ENCODE measurements around the gene DDX59. TPM values are rescaled to one million over a fixed set of nuclear protein-coding genes. Genes with fewer than 3 reads are reported as not detected.

Gene DDX59
- total and polyA plus RNA-seq, 7 experiments from 2014 or later, result 15.0 to 41.3 (median 26.1) TPM

GRCh38 chr1:200665861-200666260 lies 3.8 kb downstream of the DDX59 start:
- H3K4me1 ChIP-seq (ENCODE audit: control insufficient read depth in 2 of 2, insufficient read depth in 2 of 2, low read length in 2 of 2), result peaks cover 14 to 21% of the 10 kb centered on the region in 2 donors
- H3K9me3 ChIP-seq (ENCODE audit: control insufficient read depth in 2 of 3, low read length in 3 of 3), result no peaks in the 10 kb centered on the region
- DNase-seq, result no peak
- CTCF ChIA-PET, result interaction anchor here (0.9 kb wide), 1 partner anchor 43 kb away, joined by 7 read pairs; no protein-coding TSS in a partner anchor
- H3K36me3 ChIP-seq (ENCODE audit: control insufficient read depth in 2 of 3, insufficient read depth in 3 of 3, low read length in 3 of 3), result peaks cover 0 to 32% (median 6%) of the 10 kb centered on the region in 3 experiments
- H3K9me3 Mint-ChIP-seq, result peaks cover 0 to 3% (median 0%) of the 10 kb centered on the region in 11 donors
- POLR2A ChIA-PET, result no interaction called here
- no peak overlapping the region for H3K4me3 ChIP-seq (ENCODE audit: low read length)
- ATAC-seq, result no peak
- no peaks in the 10 kb centered on the region for H3K27me3 ChIP-seq (ENCODE audit: control insufficient read depth in 2 of 2, insufficient read depth in 2 of 2, low read length in 2 of 2)
- peaks cover 43 to 86% (median 75%) of the 10 kb centered on the region in 7 donors for H3K4me1 Mint-ChIP-seq
- no peaks in the 10 kb centered on the region for H3K27me3 Mint-ChIP-seq
- intact Hi-C loops (cut with micrococcal nuclease), result loop anchor here in 1 of 2 donors (5.0 kb wide), 1 partner anchor 254 kb away; the partner anchor contains the start of gene ZNF281
- peak overlapping the region in 3 of 9 donors; percentile 21 to 65 (median 30) for H3K27ac Mint-ChIP-seq
- H3K27ac ChIP-seq (ENCODE audit: low read depth, low read length), result no peak overlapping the region
- peaks cover 15 to 47% (median 39%) of the 10 kb centered on the region in 5 donors for H3K36me3 Mint-ChIP-seq
- H3K4me3 Mint-ChIP-seq, result peak overlapping the region in 4 of 10 donors; percentile 27 to 67 (median 48)

- H3K27me3 ChIP-seq (ENCODE audit: control insufficient read depth in 2 of 2, insufficient read depth in 2 of 2, low read length in 2 of 2), result no peaks in the 10 kb centered on the region
- Mint-ChIP-seq H3K27me3 (no peaks in the 10 kb centered on the region), H3K27ac (peak overlapping the region in 1 of 9 donors; percentile 15), H3K4me1 (peaks cover 22 to 66% (median 44%) of the 10 kb centered on the region in 7 donors), H3K36me3 (peaks cover 21 to 66% (median 52%) of the 10 kb centered on the region in 5 donors), H3K4me3 (no peak overlapping the region), H3K9me3 (no peaks in the 10 kb centered on the region)
- CTCF ChIA-PET, result no interaction called here
- H3K4me1 ChIP-seq (ENCODE audit: control insufficient read depth in 2 of 2, insufficient read depth in 2 of 2, low read length in 2 of 2), result peaks cover 0 to 9% of the 10 kb centered on the region in 2 donors
- no peaks in the 10 kb centered on the region for H3K9me3 ChIP-seq (ENCODE audit: control insufficient read depth in 2 of 3, low read length in 3 of 3)
- POLR2A ChIA-PET, result no interaction called here
- no peak overlapping the region for H3K27ac ChIP-seq (ENCODE audit: low read depth, low read length)
- intact Hi-C loops (cut with micrococcal nuclease), result no loop called here
- H3K4me3 ChIP-seq (ENCODE audit: low read length), result no peak overlapping the region
- peaks cover 0 to 65% (median 12%) of the 10 kb centered on the region in 3 experiments for H3K36me3 ChIP-seq (ENCODE audit: control insufficient read depth in 2 of 3, insufficient read depth in 3 of 3, low read length in 3 of 3)
- DNase-seq, result no peak
- ATAC-seq, result no peak
Observed at GRCh38 chr1:200660719-200661118, 9.0 kb downstream of the DDX59 start.

- Histone ChIP-seq H3K27ac (ENCODE audit: low read depth, low read length) (no peak overlapping the region), H3K36me3 (ENCODE audit: control insufficient read depth in 2 of 3, insufficient read depth in 3 of 3, low read length in 3 of 3) (peaks cover 0 to 78% (median 12%) of the 10 kb centered on the region in 3 experiments), H3K4me1 (ENCODE audit: control insufficient read depth in 2 of 2, insufficient read depth in 2 of 2, low read length in 2 of 2) (peaks cover 0 to 9% of the 10 kb centered on the region in 2 donors), H3K4me3 (ENCODE audit: low read length) (no peak overlapping the region), H3K9me3 (ENCODE audit: control insufficient read depth in 2 of 3, low read length in 3 of 3) (no peaks in the 10 kb centered on the region), H3K27me3 (ENCODE audit: control insufficient read depth in 2 of 2, insufficient read depth in 2 of 2, low read length in 2 of 2) (no peaks in the 10 kb centered on the region)
- POLR2A ChIA-PET, result interaction anchor here (1.2 kb wide), 1 partner anchor 9 kb away, joined by 3 read pairs; no protein-coding TSS in a partner anchor
- Mint-ChIP-seq H3K4me3 (no peak overlapping the region), H3K9me3 (no peaks in the 10 kb centered on the region), H3K36me3 (peaks cover 31 to 69% (median 53%) of the 10 kb centered on the region in 5 donors), H3K27me3 (no peaks in the 10 kb centered on the region), H3K27ac (peak overlapping the region in 6 of 9 donors; percentile 2 to 65 (median 38)), H3K4me1 (peaks cover 19 to 59% (median 47%) of the 10 kb centered on the region in 7 donors)
- DNase-seq (no peak), ATAC-seq (no peak)
- intact Hi-C loops (cut with micrococcal nuclease), result no loop called here
- CTCF ChIA-PET, result interaction anchor here (0.9 kb wide), 1 partner anchor 37 kb away, joined by 4 read pairs; no protein-coding TSS in a partner anchor
Observed at GRCh38 chr1:200659269-200659668, 10.4 kb downstream of the DDX59 start.

- Mint-ChIP-seq H3K4me3 (no peak overlapping the region), H3K4me1 (peaks cover 17 to 56% (median 43%) of the 10 kb centered on the region in 7 donors), H3K36me3 (peaks cover 32 to 70% (median 53%) of the 10 kb centered on the region in 5 donors), H3K27ac (peak overlapping the region in 2 of 9 donors; percentile 39 to 48), H3K27me3 (no peaks in the 10 kb centered on the region), H3K9me3 (peaks cover 0 to under 1% (median 0%) of the 10 kb centered on the region in 11 donors)
- H3K27me3 ChIP-seq (ENCODE audit: control insufficient read depth in 2 of 2, insufficient read depth in 2 of 2, low read length in 2 of 2), result no peaks in the 10 kb centered on the region
- DNase-seq (no peak), ATAC-seq (no peak)
- POLR2A ChIA-PET, result interaction anchor here (1.2 kb wide), 1 partner anchor 10 kb away, joined by 3 read pairs; no protein-coding TSS in a partner anchor
- H3K9me3 ChIP-seq (ENCODE audit: control insufficient read depth in 2 of 3, low read length in 3 of 3), result no peaks in the 10 kb centered on the region
- intact Hi-C loops (cut with micrococcal nuclease), result no loop called here
- peaks cover 0 to 7% of the 10 kb centered on the region in 2 donors for H3K4me1 ChIP-seq (ENCODE audit: control insufficient read depth in 2 of 2, insufficient read depth in 2 of 2, low read length in 2 of 2)
- CTCF ChIA-PET, result interaction anchor here (0.6 to 1.4 kb wide), 3 partner anchors 12 to 36 kb away, joined by 4 to 6 read pairs (median 4); no protein-coding TSS in a partner anchor
- H3K27ac ChIP-seq (ENCODE audit: low read depth, low read length), result no peak overlapping the region
- no peak overlapping the region for H3K4me3 ChIP-seq (ENCODE audit: low read length)
- peaks cover 0 to 75% (median 9%) of the 10 kb centered on the region in 3 experiments for H3K36me3 ChIP-seq (ENCODE audit: control insufficient read depth in 2 of 3, insufficient read depth in 3 of 3, low read length in 3 of 3)
Observed at GRCh38 chr1:200658037-200658818, 11.5 kb downstream of the DDX59 start.

GRCh38 chr1:200654660-200655059 lies 15.0 kb downstream of the DDX59 start:
- H3K9me3 Mint-ChIP-seq, result peaks cover 0 to 4% (median 0%) of the 10 kb centered on the region in 11 donors
- H3K27ac Mint-ChIP-seq, result peak overlapping the region in 3 of 9 donors; percentile 57 to 76 (median 62)
- H3K4me3 Mint-ChIP-seq, result no peak overlapping the region
- H3K9me3 ChIP-seq (ENCODE audit: control insufficient read depth in 2 of 3, low read length in 3 of 3), result no peaks in the 10 kb centered on the region
- no peak overlapping the region for H3K27ac ChIP-seq (ENCODE audit: low read depth, low read length)
- peaks cover 0 to 58% (median 5%) of the 10 kb centered on the region in 3 experiments for H3K36me3 ChIP-seq (ENCODE audit: control insufficient read depth in 2 of 3, insufficient read depth in 3 of 3, low read length in 3 of 3)
- no peaks in the 10 kb centered on the region for H3K4me1 ChIP-seq (ENCODE audit: control insufficient read depth in 2 of 2, insufficient read depth in 2 of 2, low read length in 2 of 2)
- H3K4me3 ChIP-seq (ENCODE audit: low read length), result no peak overlapping the region
- ATAC-seq (peak; percentile 65), DNase-seq (no peak)
- ChIA-PET CTCF (no interaction called here), POLR2A (no interaction called here)
- H3K27me3 ChIP-seq (ENCODE audit: control insufficient read depth in 2 of 2, insufficient read depth in 2 of 2, low read length in 2 of 2), result no peaks in the 10 kb centered on the region
- peaks cover 14 to 32% (median 22%) of the 10 kb centered on the region in 7 donors for H3K4me1 Mint-ChIP-seq
- intact Hi-C loops (cut with micrococcal nuclease), result no loop called here
- peaks cover 26 to 54% (median 39%) of the 10 kb centered on the region in 5 donors for H3K36me3 Mint-ChIP-seq
- H3K27me3 Mint-ChIP-seq, result no peaks in the 10 kb centered on the region

GRCh38 chr1:200653022-200653462 lies 16.7 kb downstream of the DDX59 start:
- peaks cover 0 to 51% (median 3%) of the 10 kb centered on the region in 3 experiments for H3K36me3 ChIP-seq (ENCODE audit: control insufficient read depth in 2 of 3, insufficient read depth in 3 of 3, low read length in 3 of 3)
- DNase-seq, result no peak
- Mint-ChIP-seq H3K4me1 (peaks cover 8 to 32% (median 20%) of the 10 kb centered on the region in 7 donors), H3K36me3 (peaks cover 25 to 47% (median 39%) of the 10 kb centered on the region in 5 donors), H3K27me3 (no peaks in the 10 kb centered on the region), H3K9me3 (peaks cover 0 to 4% (median 0%) of the 10 kb centered on the region in 11 donors), H3K27ac (peak overlapping the region; percentile 15 to 85 (median 76)), H3K4me3 (peak overlapping the region in 2 of 10 donors; percentile 1 to 28)
- no peaks in the 10 kb centered on the region for H3K9me3 ChIP-seq (ENCODE audit: control insufficient read depth in 2 of 3, low read length in 3 of 3)
- H3K4me3 ChIP-seq (ENCODE audit: low read length), result no peak overlapping the region
- intact Hi-C loops (cut with micrococcal nuclease), result loop anchor here in 1 of 2 donors (2.0 kb wide), 1 partner anchor 16 kb away; the partner anchor contains the start of gene DDX59
- H3K4me1 ChIP-seq (ENCODE audit: control insufficient read depth in 2 of 2, insufficient read depth in 2 of 2, low read length in 2 of 2), result no peaks in the 10 kb centered on the region
- H3K27me3 ChIP-seq (ENCODE audit: control insufficient read depth in 2 of 2, insufficient read depth in 2 of 2, low read length in 2 of 2), result no peaks in the 10 kb centered on the region
- ChIA-PET CTCF (interaction anchor here (0.6 kb wide), 1 partner anchor 15 kb away, joined by 4 read pairs; no protein-coding TSS in a partner anchor), POLR2A (no interaction called here)
- H3K27ac ChIP-seq (ENCODE audit: low read depth, low read length), result no peak overlapping the region
- ATAC-seq, result no peak

All from naive thymus-derived CD4-positive, alpha-beta T cell (primary cell).